ENCODE data around the gene MSLN. TPM values are rescaled to one million over a fixed set of nuclear protein-coding genes. Genes with fewer than 3 reads are reported as not detected.

The MSLN gene
- total RNA-seq, 2 experiments from 2014 or later = not detected

- DNase-seq (no peak), ATAC-seq (no peak)
- intact Hi-C loops (cut with micrococcal nuclease) = no loop called here
- TF ChIP-seq CTCF (IDR thresholded peaks at IDR 0.05) = no peak
- Mint-ChIP-seq H3K4me3 (no peak overlapping the region), H3K27me3 (no peaks in the 10 kb centered on the region), H3K36me3 (ENCODE audit: low read depth) (no peaks in the 10 kb centered on the region), H3K9me3 (no peaks in the 10 kb centered on the region), H3K4me1 (ENCODE audit: low read depth) (no peaks in the 10 kb centered on the region), H3K27ac (no peak overlapping the region)
- ChIA-PET CTCF (interaction anchor here (1.3 kb wide), 1 partner anchor 19 kb away, joined by 3 read pairs; no protein-coding TSS in a partner anchor), POLR2A (no interaction called here)
These were observed 5.7 kb downstream of the MSLN start for GRCh38 chr16:766008-766819.

GRCh38 chr16:766820-767640 lies 6.5 kb downstream of the MSLN start:
- no peaks in the 10 kb centered on the region for H3K4me1 Mint-ChIP-seq (ENCODE audit: low read depth)
- no peak overlapping the region for H3K4me3 Mint-ChIP-seq
- ATAC-seq (no peak), DNase-seq (no peak)
- ChIA-PET CTCF (interaction anchor here (1.3 kb wide), 1 partner anchor 18 kb away, joined by 3 read pairs; no protein-coding TSS in a partner anchor), POLR2A (no interaction called here)
- intact Hi-C loops (cut with micrococcal nuclease) = no loop called here
- H3K27ac Mint-ChIP-seq = no peak overlapping the region
- no peak for TF ChIP-seq CTCF (IDR thresholded peaks at IDR 0.05)
- H3K27me3 Mint-ChIP-seq = no peaks in the 10 kb centered on the region
- no peaks in the 10 kb centered on the region for H3K9me3 Mint-ChIP-seq
- H3K36me3 Mint-ChIP-seq (ENCODE audit: low read depth) = no peaks in the 10 kb centered on the region

- intact Hi-C loops (cut with micrococcal nuclease) = no loop called here
- no peak for TF ChIP-seq CTCF (IDR thresholded peaks at IDR 0.05)
- no peak overlapping the region for H3K4me3 Mint-ChIP-seq
- ATAC-seq (no peak), DNase-seq (no peak)
- no peak overlapping the region for H3K27ac Mint-ChIP-seq
- ChIA-PET CTCF (interaction anchor here (1.3 kb wide), 1 partner anchor 17 kb away, joined by 3 read pairs; no protein-coding TSS in a partner anchor), POLR2A (no interaction called here)
- no peaks in the 10 kb centered on the region for H3K4me1 Mint-ChIP-seq (ENCODE audit: low read depth)
- H3K36me3 Mint-ChIP-seq (ENCODE audit: low read depth) = no peaks in the 10 kb centered on the region
- no peaks in the 10 kb centered on the region for H3K9me3 Mint-ChIP-seq
- H3K27me3 Mint-ChIP-seq = no peaks in the 10 kb centered on the region
These were observed 7.3 kb downstream of the MSLN start for GRCh38 chr16:767743-768235.

GRCh38 chr16:768428-768827 lies 7.9 kb downstream of the MSLN start:
- intact Hi-C loops (cut with micrococcal nuclease) = no loop called here
- H3K27me3 Mint-ChIP-seq = no peaks in the 10 kb centered on the region
- H3K4me1 Mint-ChIP-seq (ENCODE audit: low read depth) = no peaks in the 10 kb centered on the region
- DNase-seq (no peak), ATAC-seq (no peak)
- POLR2A ChIA-PET = no interaction called here
- H3K27ac Mint-ChIP-seq = no peak overlapping the region
- H3K4me3 Mint-ChIP-seq = no peak overlapping the region
- CTCF ChIA-PET = no interaction called here
- no peak for TF ChIP-seq CTCF (IDR thresholded peaks at IDR 0.05)
- no peaks in the 10 kb centered on the region for H3K36me3 Mint-ChIP-seq (ENCODE audit: low read depth)
- no peaks in the 10 kb centered on the region for H3K9me3 Mint-ChIP-seq
